ENCODE measurements around the gene CSF2.
"Not testable (repeated sequence)": the region's sequence is repeated elsewhere in the genome, so short reads cannot be mapped to it uniquely, and the experiment has no call there.

The CSF2 gene

DNA sequence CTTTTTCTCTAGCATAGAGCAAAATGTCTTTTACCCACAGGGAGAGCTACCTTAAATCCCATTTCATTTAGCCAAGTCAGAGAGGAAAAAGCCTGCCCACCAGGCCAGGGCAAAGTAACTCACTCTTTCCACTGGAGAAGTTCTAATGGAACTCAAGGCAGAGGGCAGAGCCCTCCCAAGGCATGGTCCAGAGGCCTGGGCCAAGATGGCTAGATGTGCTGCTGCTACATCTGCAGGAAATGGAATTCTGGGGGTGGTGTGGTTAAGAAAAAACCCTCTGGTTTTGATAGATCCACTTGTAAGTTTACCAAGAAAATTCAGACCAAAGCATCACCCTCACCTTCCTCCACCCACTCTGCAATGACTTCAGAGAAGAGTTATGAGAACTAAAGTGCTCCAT, 37.3 kb downstream of the CSF2 start:
- no peak for DNase-seq (ENCODE audit: low spot score)

DNA sequence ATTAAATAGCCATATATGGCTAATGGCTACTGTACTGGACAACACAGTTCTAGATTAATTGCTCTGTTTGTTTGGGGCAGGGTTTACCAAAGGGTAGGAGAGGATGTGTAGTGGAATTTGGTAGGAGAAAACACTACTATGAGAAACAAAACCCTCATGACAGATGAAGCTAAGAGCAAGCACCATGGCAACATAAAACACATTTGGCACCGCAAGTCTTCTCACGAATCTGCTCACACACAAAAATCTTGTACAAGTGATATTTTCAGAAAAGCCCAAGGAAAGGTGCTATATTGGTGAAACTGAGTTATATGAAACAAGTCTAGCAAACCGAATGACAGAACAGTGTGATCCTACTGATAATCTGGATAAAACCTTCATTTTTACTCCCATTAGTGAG, 38.5 kb downstream of the CSF2 start:
- DNase-seq (ENCODE audit: low spot score), result no peak

DNA sequence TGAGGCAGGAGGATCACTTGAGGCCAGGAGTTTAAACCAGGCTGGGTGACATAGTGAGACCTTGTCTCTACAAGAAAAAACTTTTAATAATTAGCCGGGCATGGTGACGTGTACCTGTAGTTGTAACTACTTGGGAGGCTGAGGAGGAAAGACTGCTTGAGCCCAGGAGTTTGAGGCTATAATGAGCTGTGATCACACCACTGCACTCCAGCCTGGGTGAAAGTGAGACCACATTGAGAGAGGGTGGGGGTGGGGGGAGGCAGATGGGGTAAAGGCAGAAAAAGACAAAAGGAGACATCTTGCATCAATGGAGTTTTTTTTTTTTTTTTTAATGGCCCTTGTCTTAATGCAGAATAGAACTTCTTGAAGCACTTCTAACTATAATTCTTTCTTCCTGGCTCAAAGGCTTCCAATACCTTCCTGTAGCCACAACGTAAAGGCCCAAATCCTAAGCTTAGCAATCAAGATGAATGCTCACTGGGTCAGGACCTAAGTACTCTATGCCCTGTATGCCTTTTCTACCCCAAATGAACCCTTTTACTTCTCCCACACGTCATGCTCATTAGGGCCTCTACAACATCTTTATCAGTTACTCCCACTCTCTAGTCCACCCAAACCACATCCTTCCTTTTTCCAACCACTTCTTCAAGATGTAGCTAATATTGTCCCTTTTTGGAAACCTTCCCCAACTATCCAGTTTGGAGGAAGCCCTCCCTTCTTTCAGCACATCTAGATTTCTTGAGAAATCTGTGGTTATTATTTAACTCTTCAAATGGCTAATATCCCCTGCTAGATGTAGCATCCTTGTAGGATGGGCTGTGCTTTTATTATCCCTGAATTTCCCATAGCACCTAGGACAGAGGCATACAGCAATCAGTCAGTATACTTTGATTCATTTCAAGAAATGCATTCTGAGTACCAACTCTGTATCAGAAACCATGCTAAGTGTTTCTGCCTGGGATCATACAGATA, 40.8 kb downstream of the CSF2 start:
- DNase-seq (ENCODE audit: low spot score), result no peak

- no peak for DNase-seq (ENCODE audit: low spot score)
These were observed 41.8 kb downstream of the CSF2 start for GRCh38 chr5:132115375-132115774.

DNA sequence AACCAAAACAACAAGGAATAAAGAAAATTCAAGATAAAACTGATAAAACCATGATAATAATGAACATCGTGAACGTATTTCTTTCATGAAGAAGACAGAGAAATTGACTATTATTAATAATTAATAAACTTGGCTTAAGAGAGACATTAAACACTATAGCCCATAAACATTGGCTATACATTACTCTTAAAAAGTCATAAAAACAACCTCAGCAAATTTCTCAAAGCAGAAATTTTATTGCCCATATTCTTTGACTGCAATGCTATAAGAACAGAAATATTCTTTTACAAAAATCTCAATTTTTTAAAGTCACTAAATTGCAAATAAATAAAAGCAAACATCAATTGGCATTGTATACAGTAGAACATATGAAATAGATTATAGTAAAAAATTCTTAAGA, 42.5 kb downstream of the CSF2 start:
- no peak for DNase-seq (ENCODE audit: low spot score)

- not testable (repeated sequence) for DNase-seq (ENCODE audit: low spot score)
These were observed 43.4 kb downstream of the CSF2 start for GRCh38 chr5:132116909-132117489.

- not testable (repeated sequence) for DNase-seq (ENCODE audit: low spot score)
These were observed 47.1 kb downstream of the CSF2 start for GRCh38 chr5:132120717-132121116.

DNA sequence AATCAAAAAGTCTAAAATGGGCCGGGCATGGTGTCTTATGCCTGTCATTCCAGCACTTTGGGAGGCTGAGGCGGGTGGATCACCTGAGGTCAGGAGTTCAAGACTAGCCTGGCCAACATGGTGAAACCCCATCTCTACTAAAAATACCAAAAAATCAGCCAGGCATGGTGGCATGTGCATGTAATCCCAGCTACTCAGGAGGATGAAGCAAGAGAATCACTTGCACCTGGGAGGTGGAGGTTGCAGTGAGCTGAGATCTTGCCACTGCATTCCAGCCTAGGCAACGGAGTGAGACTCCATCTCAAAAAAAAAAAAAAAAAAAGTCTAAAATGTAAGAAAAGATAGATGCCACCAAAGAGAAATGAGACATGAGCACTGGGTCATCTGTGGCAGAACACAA, 49.4 kb downstream of the CSF2 start:
- peak; percentile 71 for DNase-seq (ENCODE audit: low spot score)

DNA sequence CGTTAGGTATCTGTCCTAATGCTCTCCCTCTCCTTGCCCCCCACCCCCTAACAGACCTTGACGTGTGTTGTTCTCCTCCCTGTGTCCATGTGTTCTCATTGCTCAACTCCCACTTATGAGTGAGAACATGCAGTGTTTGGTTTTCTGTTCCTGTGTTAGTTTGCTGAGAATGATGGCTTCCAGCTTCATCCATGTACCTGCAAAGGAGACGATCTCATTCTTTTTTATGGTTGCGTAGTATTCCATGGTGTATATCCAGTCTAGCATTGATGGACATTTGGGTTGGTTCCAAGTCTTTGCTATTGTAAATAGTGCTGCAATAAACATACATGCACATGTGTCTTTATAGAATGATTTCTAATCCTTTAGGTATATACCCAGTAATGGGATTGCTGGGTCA, 50.0 kb downstream of the CSF2 start:
- DNase-seq (ENCODE audit: low spot score), result not testable (repeated sequence)
